Measurements from ENCODE around the gene ZNF407.

DNA sequence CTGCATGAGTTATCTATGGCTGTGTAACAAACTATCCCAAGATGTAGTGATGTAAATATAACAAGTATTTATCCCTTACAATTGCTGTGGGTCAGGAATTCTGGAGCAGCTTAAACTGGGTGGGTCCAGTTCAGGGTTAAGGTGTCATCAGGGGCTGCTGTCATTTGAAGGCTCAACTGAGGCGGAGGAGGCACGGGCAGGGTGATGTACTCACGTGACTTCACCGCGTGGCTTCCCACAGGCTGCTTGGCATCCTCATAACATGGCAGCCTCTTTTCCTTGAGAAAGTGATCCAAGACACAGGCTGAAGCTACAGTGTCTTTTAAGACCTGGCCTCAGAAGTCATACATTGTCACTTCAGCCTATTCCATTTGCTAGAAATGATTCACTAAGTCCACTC is 485.5 kb downstream of the ZNF407 start:
- TF ChIP-seq, protein P1, sequence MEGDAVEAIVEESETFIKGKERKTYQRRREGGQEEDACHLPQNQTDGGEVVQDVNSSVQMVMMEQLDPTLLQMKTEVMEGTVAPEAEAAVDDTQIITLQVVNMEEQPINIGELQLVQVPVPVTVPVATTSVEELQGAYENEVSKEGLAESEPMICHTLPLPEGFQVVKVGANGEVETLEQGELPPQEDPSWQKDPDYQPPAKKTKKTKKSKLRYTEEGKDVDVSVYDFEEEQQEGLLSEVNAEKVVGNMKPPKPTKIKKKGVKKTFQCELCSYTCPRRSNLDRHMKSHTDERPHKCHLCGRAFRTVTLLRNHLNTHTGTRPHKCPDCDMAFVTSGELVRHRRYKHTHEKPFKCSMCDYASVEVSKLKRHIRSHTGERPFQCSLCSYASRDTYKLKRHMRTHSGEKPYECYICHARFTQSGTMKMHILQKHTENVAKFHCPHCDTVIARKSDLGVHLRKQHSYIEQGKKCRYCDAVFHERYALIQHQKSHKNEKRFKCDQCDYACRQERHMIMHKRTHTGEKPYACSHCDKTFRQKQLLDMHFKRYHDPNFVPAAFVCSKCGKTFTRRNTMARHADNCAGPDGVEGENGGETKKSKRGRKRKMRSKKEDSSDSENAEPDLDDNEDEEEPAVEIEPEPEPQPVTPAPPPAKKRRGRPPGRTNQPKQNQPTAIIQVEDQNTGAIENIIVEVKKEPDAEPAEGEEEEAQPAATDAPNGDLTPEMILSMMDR (IDR thresholded peaks at IDR 0.05): no peak
- TF ChIP-seq POLR2A (IDR thresholded peaks at IDR 0.05): no peak

All from heart left ventricle (tissue), 13 donors.